Activated naive CD8-positive, alpha-beta T cell treated with anti-CD3 and anti-CD28 coated beads, Interleukin-2, amount 10 ng/mL, durations not matched to agents 7 days and 5 days (primary cell): ENCODE measurements around the gene LINGO1. TPM values are rescaled to one million over a fixed set of nuclear protein-coding genes. Genes with fewer than 3 reads are reported as not detected.

ENCODE experiments used
- ATAC-seq: fragments of 150-1000 bp; cut with Tn5 transposase; one replicate; pipeline ENCODE4 v1.10.0; 2021; ENCODE audit warnings: low read depth, moderate library complexity
- POLR2A ChIA-PET: fragments of 350-600 bp; sonication (Branson Sonifier 250); formaldehyde crosslinking; loops from one replicate; lab custom pipeline; 2021; ENCODE audit warnings: antibody characterized with exemption; lab: Charles Lee
- DNase-seq: peaks from one replicate; pipeline ENCODE4 v3.0.0; 2021
- H3K27ac Mint-ChIP-seq: one replicate; pipeline ENCODE4 v1.8.0; 2022; ENCODE audit warnings: mild to moderate bottlenecking, mixed read lengths
- H3K27me3 Mint-ChIP-seq: one replicate; pipeline ENCODE4 v1.8.0; 2022; ENCODE audit warnings: mild to moderate bottlenecking, moderate library complexity, mixed read lengths
- H3K36me3 Mint-ChIP-seq: one replicate; pipeline ENCODE4 v1.8.0; 2021; ENCODE audit warnings: mild to moderate bottlenecking, mixed read lengths
- H3K4me1 Mint-ChIP-seq: one replicate; pipeline ENCODE4 v1.8.0; 2021; ENCODE audit warnings: mixed read lengths
- H3K4me3 Mint-ChIP-seq: one replicate; pipeline ENCODE4 v1.8.0; 2022; ENCODE audit warnings: mild to moderate bottlenecking, moderate library complexity, mixed read lengths
- H3K9me3 Mint-ChIP-seq: one replicate; pipeline ENCODE4 v1.8.0; 2021; ENCODE audit warnings: mixed read lengths
- total RNA-seq, 2 experiments: library from RNA; stranded (reverse); gene quantifications; one replicate each; pipeline ENCODE4 v1.2.3, GENCODE V29; 2021

The LINGO1 gene
- total RNA-seq, 2 experiments from 2014 or later: not detected

DNA sequence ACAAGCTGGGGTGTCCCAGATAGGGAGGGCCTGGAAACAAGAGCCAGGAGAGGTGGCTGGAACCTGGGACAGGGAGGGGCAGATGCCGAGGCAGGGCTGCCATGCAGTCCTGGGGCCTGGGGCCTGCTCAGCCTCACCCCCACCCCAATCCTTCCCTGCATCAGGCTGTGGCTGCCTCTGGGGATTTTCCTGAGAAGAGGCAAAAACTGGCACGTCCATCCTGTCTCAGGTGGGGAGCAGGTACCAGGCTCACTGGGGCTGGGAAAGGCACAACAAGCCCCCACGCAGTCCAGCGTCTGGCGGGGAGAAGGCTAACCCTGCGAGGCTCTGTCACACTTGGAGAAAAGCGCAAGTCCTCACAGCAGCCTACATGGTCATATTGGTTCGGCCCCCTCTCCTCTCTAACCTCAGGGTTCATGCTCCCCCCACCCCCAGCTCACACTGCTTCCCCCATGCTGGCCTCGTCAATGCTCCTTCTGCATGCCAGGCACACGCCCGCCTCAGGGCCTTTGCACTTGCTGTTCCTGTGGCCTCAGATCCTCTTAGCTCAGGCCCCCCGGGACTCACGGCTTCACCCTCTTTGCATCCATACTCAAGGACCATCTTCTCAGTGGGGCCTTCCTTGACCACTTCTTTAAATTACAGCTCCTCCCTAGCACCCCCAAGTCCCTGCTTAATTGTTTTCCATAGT is 53.1 kb downstream of the LINGO1 start:
- H3K4me1 Mint-ChIP-seq: no peaks in the 10 kb centered on the region
- H3K27me3 Mint-ChIP-seq: no peaks in the 10 kb centered on the region
- no peak for ATAC-seq
- no peak for DNase-seq
- no peaks in the 10 kb centered on the region for H3K36me3 Mint-ChIP-seq
- no peak overlapping the region for H3K4me3 Mint-ChIP-seq
- H3K27ac Mint-ChIP-seq: no peak overlapping the region
- H3K9me3 Mint-ChIP-seq: no peaks in the 10 kb centered on the region
- POLR2A ChIA-PET: no interaction called here

GRCh38 chr15:77578641-77579372 is 53.9 kb downstream of the LINGO1 start:
- DNase-seq (no peak), ATAC-seq (no peak)
- Mint-ChIP-seq H3K4me1 (no peaks in the 10 kb centered on the region), H3K36me3 (no peaks in the 10 kb centered on the region), H3K9me3 (no peaks in the 10 kb centered on the region), H3K27me3 (no peaks in the 10 kb centered on the region), H3K4me3 (no peak overlapping the region), H3K27ac (no peak overlapping the region)
- POLR2A ChIA-PET: no interaction called here

GRCh38 chr15:77577366-77577950 is 55.3 kb downstream of the LINGO1 start:
- Mint-ChIP-seq H3K4me3 (no peak overlapping the region), H3K36me3 (no peaks in the 10 kb centered on the region), H3K9me3 (no peaks in the 10 kb centered on the region), H3K27me3 (no peaks in the 10 kb centered on the region), H3K4me1 (no peaks in the 10 kb centered on the region), H3K27ac (no peak overlapping the region)
- DNase-seq (no peak), ATAC-seq (no peak)
- POLR2A ChIA-PET: no interaction called here

DNA sequence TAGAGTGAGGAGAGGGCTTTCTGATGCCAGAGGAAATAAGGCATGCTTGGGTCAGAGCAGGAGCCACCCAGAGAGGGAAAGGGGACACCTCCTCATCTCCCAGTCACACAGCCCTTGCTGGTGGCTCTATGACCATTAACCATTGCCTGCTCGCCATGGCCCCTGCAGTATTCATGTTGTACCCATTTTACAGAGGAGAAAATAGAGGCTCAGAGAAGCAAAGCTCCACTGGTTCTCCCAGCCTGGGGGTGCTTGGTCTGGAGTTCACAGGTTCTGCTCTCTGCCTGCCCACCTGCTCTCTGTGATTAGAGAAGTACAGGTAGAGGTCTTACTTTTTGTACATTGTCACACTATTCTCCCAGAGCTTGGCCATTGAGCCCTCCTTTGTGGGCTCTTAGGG is 56.2 kb downstream of the LINGO1 start:
- ATAC-seq (no peak), DNase-seq (no peak)
- Mint-ChIP-seq H3K4me3 (no peak overlapping the region), H3K9me3 (no peaks in the 10 kb centered on the region), H3K36me3 (no peaks in the 10 kb centered on the region), H3K27me3 (no peaks in the 10 kb centered on the region), H3K4me1 (no peaks in the 10 kb centered on the region), H3K27ac (no peak overlapping the region)
- POLR2A ChIA-PET: no interaction called here

- H3K27ac Mint-ChIP-seq: no peak overlapping the region
These were observed 57.3 kb downstream of the LINGO1 start for GRCh38 chr15:77575203-77575934.

GRCh38 chr15:77574521-77575202 is 58.0 kb downstream of the LINGO1 start:
- Mint-ChIP-seq H3K27me3 (peaks cover 2% of the 10 kb centered on the region), H3K36me3 (no peaks in the 10 kb centered on the region), H3K9me3 (no peaks in the 10 kb centered on the region), H3K27ac (no peak overlapping the region), H3K4me1 (no peaks in the 10 kb centered on the region), H3K4me3 (no peak overlapping the region)
- DNase-seq (no peak), ATAC-seq (no peak)
- POLR2A ChIA-PET: no interaction called here

More at GRCh38 chr15:77575203-77575934, 57.3 kb downstream of the LINGO1 start:
- Mint-ChIP-seq H3K9me3 (no peaks in the 10 kb centered on the region), H3K4me3 (no peak overlapping the region), H3K36me3 (no peaks in the 10 kb centered on the region), H3K27me3 (peaks cover under 1% of the 10 kb centered on the region), H3K4me1 (no peaks in the 10 kb centered on the region)
- DNase-seq: no peak
- no peak for ATAC-seq
- POLR2A ChIA-PET: no interaction called here

DNA sequence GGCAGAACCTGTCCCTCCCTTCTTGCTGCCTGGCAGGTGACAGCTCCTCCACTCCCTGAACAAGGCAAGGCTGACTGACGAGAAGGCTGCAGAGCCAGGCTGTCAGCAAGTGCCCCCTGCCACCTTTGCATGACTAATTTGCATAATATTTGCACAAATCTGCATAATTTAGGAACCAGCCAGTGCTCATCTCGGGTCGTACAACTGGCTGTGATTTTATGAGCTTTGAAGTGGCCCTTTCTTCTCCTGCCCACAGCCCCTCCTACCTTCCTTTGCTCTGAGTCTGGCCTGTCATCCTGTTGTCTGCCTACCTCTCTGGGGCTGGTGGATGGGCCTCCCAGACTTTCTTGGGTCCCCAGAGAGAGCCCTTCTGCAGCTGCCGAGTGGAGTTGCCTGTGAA is 58.9 kb downstream of the LINGO1 start:
- POLR2A ChIA-PET: no interaction called here
- Mint-ChIP-seq H3K27ac (no peak overlapping the region), H3K4me3 (no peak overlapping the region), H3K36me3 (no peaks in the 10 kb centered on the region), H3K9me3 (no peaks in the 10 kb centered on the region), H3K27me3 (peaks cover 2% of the 10 kb centered on the region), H3K4me1 (no peaks in the 10 kb centered on the region)
- ATAC-seq: no peak
- DNase-seq: no peak

GRCh38 chr15:77572186-77572585 is 60.5 kb downstream of the LINGO1 start:
- H3K27ac Mint-ChIP-seq: no peak overlapping the region
- ATAC-seq: no peak
- DNase-seq: no peak
- H3K36me3 Mint-ChIP-seq: no peaks in the 10 kb centered on the region
- no peaks in the 10 kb centered on the region for H3K4me1 Mint-ChIP-seq
- H3K4me3 Mint-ChIP-seq: no peak overlapping the region
- peaks cover 2% of the 10 kb centered on the region for H3K27me3 Mint-ChIP-seq
- POLR2A ChIA-PET: no interaction called here
- no peaks in the 10 kb centered on the region for H3K9me3 Mint-ChIP-seq

- ATAC-seq: no peak
- peaks cover 2% of the 10 kb centered on the region for H3K27me3 Mint-ChIP-seq
- no peak overlapping the region for H3K4me3 Mint-ChIP-seq
- no peak overlapping the region for H3K27ac Mint-ChIP-seq
- POLR2A ChIA-PET: no interaction called here
- no peaks in the 10 kb centered on the region for H3K4me1 Mint-ChIP-seq
- no peak for DNase-seq
- no peaks in the 10 kb centered on the region for H3K9me3 Mint-ChIP-seq
- no peaks in the 10 kb centered on the region for H3K36me3 Mint-ChIP-seq
These were observed 61.0 kb downstream of the LINGO1 start for GRCh38 chr15:77571741-77572140.

DNA sequence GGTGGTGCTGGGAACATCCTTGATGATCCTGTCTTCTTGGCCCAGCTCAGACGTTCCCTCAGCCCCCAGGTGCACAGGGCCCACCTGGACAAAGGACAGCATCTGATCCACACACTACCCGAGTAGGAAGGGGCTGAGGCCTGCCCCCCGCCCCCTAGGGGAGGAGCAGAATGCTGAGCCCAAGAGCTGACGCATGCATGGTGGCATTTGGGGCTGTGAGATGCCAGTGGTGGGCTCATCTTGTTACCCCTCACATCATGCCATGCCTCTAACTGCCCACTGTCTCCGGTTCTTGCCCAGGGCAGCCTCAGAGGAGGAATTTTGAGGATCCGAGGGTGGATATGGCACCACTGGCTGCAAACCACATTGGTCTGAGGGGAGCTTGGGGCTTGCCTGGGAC is 61.5 kb downstream of the LINGO1 start:
- ATAC-seq (no peak), DNase-seq (no peak)
- POLR2A ChIA-PET: no interaction called here
- no peaks in the 10 kb centered on the region for H3K9me3 Mint-ChIP-seq
- peaks cover 2% of the 10 kb centered on the region for H3K27me3 Mint-ChIP-seq
- no peaks in the 10 kb centered on the region for H3K36me3 Mint-ChIP-seq
- no peaks in the 10 kb centered on the region for H3K4me1 Mint-ChIP-seq
- no peak overlapping the region for H3K4me3 Mint-ChIP-seq
- no peak overlapping the region for H3K27ac Mint-ChIP-seq

DNA sequence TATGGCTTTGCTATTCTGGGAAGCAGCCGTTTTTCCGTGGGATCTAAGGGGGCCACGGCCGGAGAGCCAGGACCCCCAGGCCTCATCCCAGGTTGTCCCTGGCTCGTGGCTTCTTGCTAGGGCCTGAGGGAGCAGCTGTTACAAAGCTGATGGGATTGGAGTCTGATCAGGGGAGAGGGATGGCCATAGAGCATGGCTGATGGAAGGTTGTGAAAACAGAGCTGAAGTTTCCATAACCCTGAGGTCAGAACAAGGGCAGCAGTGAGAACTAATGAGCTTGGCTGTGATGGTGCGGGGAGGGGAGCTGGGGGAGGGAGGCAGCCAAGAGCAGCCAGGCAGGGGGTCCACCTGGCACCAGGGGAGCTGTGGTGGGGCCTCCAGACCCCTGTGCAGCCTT is 63.0 kb downstream of the LINGO1 start:
- Mint-ChIP-seq H3K9me3 (no peaks in the 10 kb centered on the region), H3K4me3 (no peak overlapping the region), H3K4me1 (no peaks in the 10 kb centered on the region), H3K27ac (no peak overlapping the region), H3K36me3 (no peaks in the 10 kb centered on the region), H3K27me3 (peaks cover 2% of the 10 kb centered on the region)
- POLR2A ChIA-PET: no interaction called here
- ATAC-seq (no peak), DNase-seq (no peak)

GRCh38 chr15:77568973-77569728 is 63.6 kb downstream of the LINGO1 start:
- no peaks in the 10 kb centered on the region for H3K36me3 Mint-ChIP-seq
- H3K4me3 Mint-ChIP-seq: no peak overlapping the region
- no peak for ATAC-seq
- H3K4me1 Mint-ChIP-seq: no peaks in the 10 kb centered on the region
- no peak overlapping the region for H3K27ac Mint-ChIP-seq
- no peak for DNase-seq
- peaks cover 2% of the 10 kb centered on the region for H3K27me3 Mint-ChIP-seq
- POLR2A ChIA-PET: no interaction called here
- no peaks in the 10 kb centered on the region for H3K9me3 Mint-ChIP-seq
